ENCODE results near the gene PDPR.
"Not testable (repeated sequence)": the region's sequence is repeated elsewhere in the genome, so short reads cannot be mapped to it uniquely, and the experiment has no call there.

PDPR gene

DNA sequence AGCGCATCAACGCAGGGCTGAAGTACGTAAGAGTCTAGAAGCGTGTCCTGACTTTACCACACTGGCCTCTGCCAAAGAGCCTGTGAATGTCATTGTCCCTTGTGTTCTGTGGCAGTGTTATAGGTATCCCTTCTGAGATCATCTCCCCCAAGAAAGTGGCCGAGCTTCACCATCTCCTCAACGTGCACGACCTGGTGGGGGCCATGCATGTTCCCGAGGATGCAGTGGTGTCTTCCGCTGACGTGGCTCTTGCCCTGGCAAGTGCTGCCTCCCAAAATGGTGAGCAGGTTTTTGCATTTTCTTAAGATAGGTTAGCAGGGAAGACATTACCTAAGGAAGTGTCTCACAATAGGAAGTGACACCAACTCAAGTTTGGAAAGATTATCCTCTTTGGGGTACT lies 14.7 kb downstream of the PDPR start:
- DNase-seq (ENCODE audit: low read depth in 2 of 2): not testable (repeated sequence)

DNA sequence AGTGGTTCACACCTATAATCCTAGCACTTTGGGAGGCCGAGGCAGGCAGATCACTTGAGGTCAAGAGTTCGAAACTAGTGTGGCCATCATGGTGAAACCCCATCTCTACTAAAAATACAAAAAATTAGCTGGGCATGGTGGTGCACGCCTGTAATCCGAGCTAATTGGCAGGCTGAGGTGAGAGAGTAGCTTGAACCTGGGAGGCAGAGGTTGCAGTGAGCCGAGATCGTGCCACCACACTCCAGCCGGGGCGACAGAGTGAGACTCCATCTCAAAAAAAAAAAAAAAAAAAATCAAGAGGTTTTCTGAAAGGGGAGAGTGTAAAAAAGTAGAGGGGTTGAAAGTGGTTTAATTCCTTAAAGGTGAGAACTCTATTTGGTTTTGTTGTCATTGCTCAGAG lies 21.7 kb downstream of the PDPR start:
- not testable (repeated sequence) for DNase-seq (ENCODE audit: low read depth in 2 of 2)

DNA sequence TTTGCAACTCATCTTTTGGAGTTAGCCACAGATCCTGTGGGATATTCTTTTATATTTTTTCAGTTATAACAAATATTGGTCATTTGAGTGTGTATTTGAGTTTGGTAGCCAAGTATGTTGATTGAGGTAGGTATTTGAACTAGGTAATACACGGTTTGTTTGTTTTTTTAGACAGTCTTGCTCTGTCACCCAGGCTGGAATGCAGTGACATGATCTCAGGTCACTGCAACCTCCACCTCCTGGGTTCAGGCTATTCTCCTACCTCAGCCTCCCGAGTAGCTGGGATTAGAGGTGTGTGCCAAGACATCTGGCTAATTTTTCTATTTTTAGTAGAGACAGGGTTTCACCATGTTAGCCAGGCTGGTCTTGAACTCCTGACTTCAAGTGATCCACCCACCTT lies 22.5 kb downstream of the PDPR start:
- not testable (repeated sequence) for DNase-seq (ENCODE audit: low read depth in 2 of 2)

DNA sequence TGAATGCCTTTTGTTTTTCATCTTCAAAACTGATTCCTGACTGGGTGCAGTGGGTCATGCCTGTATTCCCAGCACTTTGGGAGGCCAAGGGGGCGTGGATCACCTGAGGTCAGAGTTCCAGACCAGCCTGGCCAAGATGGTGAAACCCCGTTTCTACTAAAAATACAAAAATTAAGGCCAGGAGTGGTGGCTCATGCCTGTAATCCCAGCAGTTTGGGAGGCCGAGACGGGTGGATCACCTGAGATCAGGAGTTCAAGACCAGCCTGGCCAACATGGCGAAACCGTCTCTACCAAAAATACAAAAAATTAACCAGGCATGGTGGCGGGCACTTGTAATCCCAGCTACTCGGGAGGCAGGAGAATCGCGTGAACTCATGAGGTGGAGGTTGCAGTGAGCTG lies 28.6 kb downstream of the PDPR start:
- not testable (repeated sequence) for DNase-seq (ENCODE audit: low read depth in 2 of 2)

DNA sequence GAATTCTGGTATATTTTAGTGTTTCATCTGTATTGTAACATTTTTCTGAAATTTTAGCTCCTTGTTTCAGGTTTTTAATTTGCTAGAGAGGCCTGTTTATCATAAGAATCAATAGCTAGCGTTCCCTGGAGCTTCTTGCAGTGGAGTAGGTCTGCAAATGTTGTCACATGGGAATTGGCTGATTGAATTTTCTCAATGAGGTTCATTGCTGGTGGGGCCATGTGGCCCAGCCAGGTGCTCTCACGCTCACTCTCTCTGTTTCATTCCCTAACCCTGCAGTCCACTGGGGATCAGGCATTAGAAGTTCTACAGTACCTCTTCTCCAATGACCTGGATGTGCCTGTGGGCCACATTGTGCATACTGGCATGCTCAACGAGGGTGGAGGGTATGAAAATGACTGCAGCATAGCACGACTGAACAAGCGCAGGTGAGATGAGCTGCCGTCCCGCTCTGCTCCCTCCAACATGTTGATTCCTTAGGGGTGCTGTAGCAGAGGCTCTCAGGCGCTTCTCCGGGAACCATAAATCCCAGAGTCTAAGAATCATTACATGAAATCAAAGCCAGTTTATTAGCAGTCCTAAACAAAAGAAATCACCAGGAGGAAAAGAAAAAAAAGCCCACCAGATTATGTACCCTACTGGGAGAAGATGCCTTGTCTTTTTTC lies 29.2 kb downstream of the PDPR start:
- DNase-seq (ENCODE audit: low read depth in 2 of 2): not testable (repeated sequence)

DNA sequence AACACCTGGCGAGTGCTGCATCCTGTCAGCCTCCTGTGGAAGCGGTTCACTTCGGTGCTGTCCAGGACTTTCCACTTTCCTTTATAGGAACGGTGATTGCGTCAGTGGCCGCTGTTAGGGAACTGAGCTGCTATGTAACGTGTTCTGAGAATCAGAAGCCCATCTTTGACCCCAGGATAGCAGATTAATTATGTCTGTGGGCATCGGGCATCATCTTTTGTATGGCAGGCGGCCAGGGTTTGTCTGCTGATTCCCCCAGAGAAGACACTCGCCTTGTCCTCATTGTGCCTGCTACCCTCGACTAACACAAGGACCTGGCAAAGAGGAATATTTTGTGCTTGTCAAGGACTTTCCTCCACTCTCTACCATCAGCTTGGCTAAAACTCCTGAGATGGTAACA lies 33.7 kb downstream of the PDPR start:
- not testable (repeated sequence) for DNase-seq (ENCODE audit: low read depth in 2 of 2)

DNA sequence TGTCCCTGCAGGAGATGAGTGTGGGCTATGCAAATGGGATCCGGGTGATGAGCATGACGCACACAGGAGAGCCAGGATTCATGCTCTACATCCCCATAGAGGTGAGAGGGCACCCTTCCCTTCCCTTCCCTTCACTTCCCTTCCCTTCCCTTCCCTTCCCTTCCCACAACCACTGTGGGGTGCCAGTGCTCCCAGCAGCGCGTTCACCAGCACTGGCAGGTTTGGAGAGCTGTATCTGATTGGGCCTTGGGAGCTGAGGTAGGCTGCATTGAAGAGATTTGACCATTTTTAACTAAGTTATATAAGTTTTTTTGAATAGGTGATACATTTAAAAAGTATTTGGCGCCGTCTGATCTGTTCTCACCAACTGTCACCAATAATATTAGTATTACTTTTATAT lies 34.3 kb downstream of the PDPR start:
- DNase-seq (ENCODE audit: low read depth in 2 of 2): not testable (repeated sequence)

DNA sequence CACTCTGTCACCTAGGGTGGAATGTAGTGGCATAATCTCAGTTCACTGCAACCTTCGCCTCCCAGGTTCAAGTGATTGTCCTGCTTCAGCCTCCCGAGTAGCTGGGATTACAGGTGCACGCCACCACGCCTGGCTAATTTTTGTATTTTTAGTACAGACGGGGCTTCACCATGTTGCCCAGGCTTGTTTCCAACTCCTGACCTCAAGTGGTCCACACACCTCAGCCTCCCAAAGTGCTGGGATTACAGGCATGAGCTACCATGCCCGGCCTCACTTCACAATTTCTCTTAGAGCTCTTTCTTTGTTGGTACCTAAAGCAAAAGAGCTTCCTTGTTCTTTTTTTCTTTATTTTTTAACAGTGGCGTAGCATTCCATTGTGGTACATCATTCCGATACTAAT lies 35.2 kb downstream of the PDPR start:
- not testable (repeated sequence) for DNase-seq (ENCODE audit: low read depth in 2 of 2)

DNA sequence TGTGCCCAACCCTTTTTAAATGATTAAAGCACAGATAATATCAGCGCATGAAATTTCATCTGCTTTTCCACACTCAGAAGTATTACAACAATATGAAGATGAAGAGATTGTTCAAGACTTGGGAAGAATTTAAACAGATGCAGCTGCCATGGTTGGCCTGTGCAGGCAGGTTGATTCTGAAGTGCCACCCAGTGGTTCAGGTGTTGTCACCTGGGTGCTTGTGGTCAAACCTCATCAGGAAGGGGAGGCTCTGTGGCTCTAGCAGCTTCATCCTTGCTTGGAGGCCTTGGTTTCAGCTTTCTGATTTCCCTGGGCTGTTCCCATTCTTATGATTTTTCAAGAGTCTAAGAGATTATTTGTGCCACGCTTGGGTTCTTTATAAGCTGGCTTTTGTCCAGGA lies 37.3 kb downstream of the PDPR start:
- no peak for DNase-seq (ENCODE audit: low read depth in 2 of 2)

DNA sequence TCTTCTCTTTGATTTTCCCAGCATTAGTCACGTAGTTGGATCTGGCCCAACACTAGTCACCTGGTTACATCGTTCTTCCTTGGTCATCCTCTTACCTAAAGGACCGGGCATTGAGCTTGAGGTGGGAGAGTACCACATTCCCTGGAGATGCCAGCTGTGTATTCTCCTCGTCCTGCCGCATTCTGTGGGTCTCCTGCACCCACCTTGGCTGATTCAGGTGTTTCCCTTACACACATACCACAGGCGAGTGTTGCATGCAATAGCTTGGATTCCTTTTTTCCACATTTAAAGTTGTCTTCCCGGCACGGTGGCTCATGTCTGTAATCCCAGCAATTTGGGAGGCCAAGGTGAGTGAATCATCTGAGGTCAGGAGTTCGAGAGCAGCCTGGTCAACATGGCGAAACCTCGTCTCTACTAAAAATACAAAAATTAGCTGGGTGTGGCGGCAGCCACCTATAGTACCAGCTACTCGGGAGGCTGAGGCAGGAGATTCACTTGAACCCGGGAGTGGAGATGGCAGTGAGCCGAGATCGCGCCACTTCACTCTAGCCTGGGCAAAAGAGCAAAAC lies 37.9 kb downstream of the PDPR start:
- no peak for DNase-seq (ENCODE audit: low read depth in 2 of 2)

DNA sequence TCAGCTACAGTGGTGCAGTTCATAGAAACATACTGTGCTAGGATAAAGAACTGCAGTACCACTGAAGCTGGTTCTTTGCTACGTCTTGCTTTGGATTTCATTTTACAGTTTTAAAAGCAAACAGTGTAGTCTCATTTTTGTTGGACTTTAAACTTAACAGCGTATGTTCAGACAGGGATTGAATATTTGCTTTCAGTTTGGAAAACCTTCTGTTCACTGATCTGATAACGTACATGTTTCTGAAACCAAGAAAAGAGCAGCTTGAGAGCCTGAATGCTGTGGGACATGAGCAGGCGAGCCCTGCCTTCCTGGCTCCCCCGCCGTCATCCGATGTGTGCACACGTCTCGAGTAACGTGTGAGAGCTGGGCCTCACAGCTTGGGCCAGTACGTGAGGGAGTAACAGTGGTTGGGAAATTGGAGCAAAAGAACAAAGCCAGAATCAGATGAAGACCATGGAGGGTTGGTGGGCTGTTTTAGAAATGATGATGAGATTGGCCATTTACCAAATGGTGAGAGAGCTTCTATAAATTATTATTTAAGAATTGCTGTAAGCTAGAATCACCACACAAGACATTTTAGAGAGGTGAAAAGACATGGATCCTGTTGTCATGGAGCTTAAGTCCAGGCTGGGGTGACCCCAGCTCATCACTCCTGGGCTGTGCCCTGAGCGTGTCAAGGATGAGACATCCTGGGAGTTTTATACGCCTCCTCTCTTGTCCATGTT lies 38.6 kb downstream of the PDPR start:
- no peak for DNase-seq (ENCODE audit: low read depth in 2 of 2)

DNA sequence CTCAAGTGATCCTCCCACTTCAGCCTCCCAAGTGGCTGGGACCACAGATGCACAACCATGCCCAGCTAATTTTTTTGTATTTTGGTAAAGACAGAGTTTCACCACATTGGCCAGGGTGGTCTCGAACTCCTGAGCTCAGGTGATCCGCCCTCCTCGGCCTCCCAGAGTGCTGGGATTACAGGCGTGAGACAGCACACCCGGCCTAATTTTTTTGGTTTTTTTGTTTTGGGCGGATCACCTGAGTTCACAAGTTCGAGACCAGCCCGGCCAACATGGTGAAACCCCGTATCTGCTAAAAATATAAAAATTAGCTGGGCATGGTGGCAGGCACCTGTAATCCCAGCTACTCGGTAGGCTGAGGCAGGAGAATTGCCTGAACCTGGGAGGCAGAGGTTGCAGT lies 40.6 kb downstream of the PDPR start:
- not testable (repeated sequence) for DNase-seq (ENCODE audit: low read depth in 2 of 2)

DNA sequence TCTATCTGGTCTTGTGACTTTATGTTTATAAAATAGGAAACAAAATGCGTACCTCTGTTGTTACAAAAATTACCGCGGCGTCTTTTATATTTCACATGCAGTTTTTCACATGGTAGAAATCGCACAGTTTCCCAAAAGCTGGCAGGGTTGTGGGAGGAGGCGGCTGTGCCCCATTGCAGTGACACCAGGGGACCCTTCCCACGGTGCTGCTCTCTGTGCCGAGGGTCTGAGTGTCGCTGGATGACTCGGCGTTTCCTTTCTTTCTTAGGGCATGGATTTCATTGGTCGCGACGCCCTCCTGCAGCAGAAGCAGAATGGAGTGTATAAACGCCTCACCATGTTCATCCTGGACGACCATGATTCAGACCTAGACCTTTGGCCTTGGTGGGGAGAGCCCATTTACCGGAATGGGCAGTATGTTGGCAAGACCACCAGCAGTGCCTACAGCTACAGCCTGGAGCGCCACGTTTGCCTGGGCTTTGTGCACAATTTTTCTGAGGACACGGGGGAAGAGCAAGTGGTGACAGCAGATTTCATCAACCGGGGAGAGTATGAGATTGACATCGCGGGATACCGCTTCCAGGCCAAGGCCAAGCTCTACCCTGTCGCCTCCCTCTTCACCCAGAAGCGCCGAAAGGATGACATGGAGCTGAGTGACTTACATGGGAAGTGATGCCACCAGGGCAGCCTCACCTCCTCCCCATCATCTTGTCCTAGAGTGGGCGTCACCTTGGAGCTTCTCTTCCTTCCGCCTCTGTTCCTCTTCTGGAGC lies 42.3 kb downstream of the PDPR start:
- DNase-seq (ENCODE audit: low read depth in 2 of 2): no peak

DNA sequence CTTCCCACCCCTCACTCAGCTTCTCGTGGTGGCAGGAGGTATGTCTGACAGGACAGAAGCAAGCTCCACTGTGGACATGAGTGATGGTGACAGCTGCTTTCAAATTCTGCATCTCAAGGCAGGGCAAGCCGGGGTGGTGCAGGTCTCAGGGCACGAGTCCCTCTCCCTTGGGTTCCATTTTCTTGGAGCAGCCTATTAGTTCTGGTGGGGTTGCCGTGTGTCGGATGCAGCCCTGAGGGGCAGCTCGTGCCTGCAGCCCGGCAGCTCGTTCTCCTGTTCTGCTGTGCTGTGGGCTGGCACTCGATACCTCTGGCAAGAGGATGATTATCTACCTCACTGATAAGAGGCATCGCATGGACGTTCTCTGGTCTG lies 43.0 kb downstream of the PDPR start:
- DNase-seq (ENCODE audit: low read depth in 2 of 2): no peak

DNA sequence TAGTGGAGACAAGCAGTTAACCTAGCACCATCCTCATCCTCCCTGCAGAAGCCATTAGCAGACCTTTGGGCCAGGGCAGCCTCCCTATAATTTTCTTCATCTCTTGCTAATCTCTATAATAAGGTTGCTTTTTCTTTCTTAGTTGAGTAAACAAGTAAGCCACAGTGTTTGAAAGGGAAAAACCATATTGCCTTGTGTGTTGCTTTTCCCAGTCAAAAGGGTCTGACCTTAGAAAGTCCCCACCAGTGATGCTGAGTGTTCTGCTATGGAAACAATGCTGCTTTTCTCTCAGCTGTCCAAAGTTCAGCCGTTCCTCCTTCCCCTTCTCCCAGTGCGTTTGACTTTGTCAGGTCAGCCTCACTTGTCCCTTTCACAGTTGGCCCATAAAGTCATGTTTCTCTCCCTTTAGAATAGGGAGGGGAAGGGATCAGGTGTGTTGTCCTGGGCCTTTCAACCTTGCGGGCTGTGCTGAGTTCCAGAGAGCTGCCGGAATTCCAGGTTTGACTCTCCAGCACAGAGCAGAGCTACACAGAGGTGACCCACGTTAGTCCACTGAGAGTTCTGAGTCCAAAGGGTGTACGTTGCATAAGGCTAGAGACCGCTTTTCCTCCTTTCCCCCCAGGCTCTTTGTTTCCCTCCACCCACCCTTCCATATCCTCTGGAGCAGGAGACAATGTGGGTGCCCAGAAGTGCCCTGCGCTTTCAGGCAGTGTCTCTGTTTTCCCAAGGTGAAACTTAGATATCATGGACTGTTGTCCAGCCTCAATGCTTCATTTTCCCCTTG lies 43.5 kb downstream of the PDPR start:
- no peak for DNase-seq (ENCODE audit: low read depth in 2 of 2)

DNA sequence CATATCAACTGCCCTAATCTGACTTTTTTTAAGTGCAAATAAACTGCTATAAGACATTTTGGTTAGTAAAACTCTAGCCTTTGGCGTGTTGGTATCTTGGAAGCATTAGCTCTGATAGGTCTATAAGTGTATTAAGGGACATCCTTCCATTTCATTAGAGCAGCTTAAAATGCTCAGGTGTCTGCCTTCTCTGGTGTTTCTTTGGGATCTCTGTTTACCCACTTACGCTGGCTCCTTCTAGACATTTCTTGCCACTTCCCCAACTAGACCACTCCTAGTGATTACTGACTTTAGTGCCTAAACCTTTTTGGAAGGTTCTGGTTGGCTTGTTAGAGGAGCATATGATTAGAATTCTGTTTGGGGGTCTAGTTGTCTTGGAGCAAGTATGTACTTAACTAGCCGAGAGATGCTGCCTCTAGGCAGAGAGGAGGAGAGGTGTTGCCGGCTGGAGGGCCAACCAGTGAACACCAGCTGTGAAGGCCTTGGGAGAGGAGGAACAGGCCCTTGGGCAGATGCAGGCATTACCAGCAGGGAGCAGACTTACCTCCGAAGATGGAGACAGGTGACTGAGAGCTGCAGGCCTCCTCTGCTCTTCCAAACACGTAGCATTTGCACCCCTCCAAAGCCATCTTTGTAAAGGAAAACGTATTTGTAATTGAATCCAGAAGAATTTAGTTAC lies 44.3 kb downstream of the PDPR start:
- no peak for DNase-seq (ENCODE audit: low read depth in 2 of 2)

DNA sequence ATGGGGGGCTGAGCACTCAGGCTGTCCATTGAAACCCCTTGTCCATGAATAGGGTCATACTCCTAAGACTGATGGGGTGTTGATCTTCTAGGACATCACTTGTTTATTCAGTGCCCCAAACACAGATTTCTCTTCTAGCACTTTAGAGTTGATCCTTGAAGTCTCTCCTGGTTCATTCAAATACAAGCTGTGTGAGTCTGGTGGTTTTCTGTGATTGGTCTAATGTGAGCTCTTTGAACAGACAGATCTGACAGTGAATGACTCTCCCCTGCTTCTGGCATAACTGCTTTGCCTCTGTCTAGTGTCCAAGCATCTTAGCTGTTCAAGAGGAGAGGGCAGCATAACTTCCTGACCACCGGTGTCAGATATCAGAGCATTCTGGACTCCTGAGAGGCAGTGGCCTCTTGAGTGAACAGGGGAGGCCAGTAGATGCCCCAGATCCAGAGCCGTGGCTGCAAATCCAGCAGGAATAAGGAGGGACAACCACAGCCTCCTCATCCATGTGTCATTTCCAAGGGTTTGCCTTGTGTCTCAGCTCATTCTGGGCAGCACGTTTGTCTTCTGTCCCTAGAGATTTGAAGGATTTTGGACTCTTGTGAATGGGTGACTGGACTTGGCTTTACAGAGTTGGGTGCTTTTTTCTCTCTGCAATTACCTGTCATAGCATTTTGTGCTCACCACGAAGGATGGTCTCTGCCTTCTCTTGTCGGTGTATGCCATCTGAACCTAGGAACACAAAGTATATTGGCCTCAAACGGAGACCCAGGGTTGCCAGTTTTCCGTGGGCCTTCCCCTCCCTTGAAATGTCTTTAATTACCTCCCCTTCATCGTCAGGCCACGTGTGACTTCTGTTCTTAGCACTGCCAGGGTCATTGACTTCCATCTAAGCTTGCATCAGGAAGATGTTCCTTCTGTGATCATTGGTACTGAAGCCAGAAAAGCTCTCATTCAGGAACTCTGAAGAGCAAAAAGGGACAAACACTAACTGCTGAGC lies 45.5 kb downstream of the PDPR start:
- no peak for DNase-seq (ENCODE audit: low read depth in 2 of 2)

DNA sequence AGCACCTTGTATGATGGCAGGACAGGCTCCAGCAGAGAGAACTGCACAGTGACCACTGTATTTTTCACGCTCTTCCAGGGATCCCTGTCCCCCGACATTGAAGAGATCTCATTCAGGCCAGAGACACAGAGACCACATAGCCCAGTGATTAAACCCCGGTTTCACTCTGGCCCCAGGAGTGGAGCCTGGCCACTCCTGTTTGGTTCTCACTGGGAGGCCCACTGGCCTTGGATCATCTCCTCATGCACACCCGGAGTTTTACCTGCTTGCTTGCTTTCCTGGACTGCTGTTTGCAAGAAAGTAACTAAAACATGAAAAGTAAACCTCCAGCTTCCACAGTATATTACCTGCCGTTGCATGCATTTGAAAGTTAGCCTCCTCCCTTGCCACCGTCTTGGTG lies 46.3 kb downstream of the PDPR start:
- no peak for DNase-seq (ENCODE audit: low read depth in 2 of 2)

DNA sequence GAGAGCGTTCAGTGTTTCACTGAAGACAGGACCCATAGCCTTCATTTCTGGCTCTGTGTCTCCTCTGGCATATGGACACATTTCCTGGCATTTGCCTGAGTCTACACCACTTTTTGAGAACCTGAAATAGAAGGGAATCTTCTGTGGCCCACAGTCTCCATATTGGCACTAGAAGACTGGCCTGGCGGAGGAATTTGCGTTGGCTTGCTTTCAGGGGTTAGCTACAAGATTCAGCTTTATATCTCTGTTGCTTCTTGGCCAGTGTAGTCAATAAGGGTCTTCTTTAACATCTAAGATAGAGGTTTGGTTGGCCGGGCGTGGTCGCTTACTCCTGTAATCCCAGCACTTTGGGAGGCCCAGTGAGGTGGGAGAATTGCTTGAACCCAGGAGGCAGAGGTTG lies 46.7 kb downstream of the PDPR start:
- no peak for DNase-seq (ENCODE audit: low read depth in 2 of 2)

DNA sequence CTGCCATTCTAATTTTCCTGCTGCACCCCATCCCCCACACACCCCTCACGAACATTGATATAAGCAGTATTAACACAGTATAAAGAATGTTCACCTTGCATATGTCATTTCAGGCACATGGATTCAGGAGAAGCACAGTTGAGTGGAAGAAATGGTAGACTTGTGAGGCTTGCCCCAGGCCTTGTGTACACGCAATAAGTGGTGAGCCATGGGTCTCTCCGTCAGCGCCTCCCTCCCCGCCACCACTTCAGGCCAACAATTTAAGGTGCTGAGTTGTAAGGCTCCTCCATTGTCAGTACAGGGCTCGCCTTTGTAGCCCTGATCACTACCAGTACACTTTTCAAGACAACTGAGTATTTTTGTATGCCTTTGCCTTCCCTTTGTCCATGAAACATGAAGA lies 47.2 kb downstream of the PDPR start:
- DNase-seq (ENCODE audit: low read depth in 2 of 2): no peak

All from stimulated activated CD8-positive, alpha-beta memory T cell treated with anti-CD3 and anti-CD28 coated beads, Interleukin-2, amount 100 ng/mL, for 1 hour (primary cell).